ENCODE results near the gene KMT2B.

KMT2B gene

GRCh38 chr19:35708391-35708790 is 9.4 kb upstream of the KMT2B start:
- Histone ChIP-seq H3K27ac (no peak overlapping the region), H4K20me1 (peaks cover 0 to 4% (median 0%) of the 10 kb centered on the region in 11 experiments; a peak in 2 of 22 replicates), H3K4me2 (no peak overlapping the region), H3K9me3 (replicated peaks in 1 of 11) (no peaks in the 10 kb centered on the region), H3K9ac (no peak overlapping the region), H3K4me3 (no peak overlapping the region), H3K27me3 (peaks cover 0 to 1% (median 0%) of the 10 kb centered on the region in 11 experiments; a peak in 1 of 22 replicates), H3K36me3 (no peaks in the 10 kb centered on the region), H3K4me1 (peaks cover 13 to 32% (median 27%) of the 10 kb centered on the region in 10 experiments)
- TF ChIP-seq Cebpa-rat (IDR thresholded peaks at IDR 0.05): no peak

- H3K36me3 ChIP-seq: no peaks in the 10 kb centered on the region
- H3K9me3 ChIP-seq (replicated peaks in 1 of 11): no peaks in the 10 kb centered on the region
- TF ChIP-seq Cebpa-rat (IDR thresholded peaks at IDR 0.05): no peak
- H3K27me3 ChIP-seq: no peaks in the 10 kb centered on the region
- H3K4me1 ChIP-seq: peaks cover 26 to 59% (median 51%) of the 10 kb centered on the region in 10 experiments
- H3K27ac ChIP-seq: no peak overlapping the region
- H3K9ac ChIP-seq: peak overlapping the region in 1 of 11 experiments; percentile 7; a peak in 2 of 22 replicates
- peaks cover 0 to 23% (median 0%) of the 10 kb centered on the region in 11 experiments; a peak in 4 of 22 replicates for H4K20me1 ChIP-seq
- H3K4me3 ChIP-seq: no peak overlapping the region
- H3K4me2 ChIP-seq: peak overlapping the region in 7 of 11 experiments; percentile 15 to 91 (median 63); a peak in 13 of 22 replicates
Measured at GRCh38 chr19:35710784-35711723, 6.7 kb upstream of the KMT2B start.

GRCh38 chr19:35712567-35713505 is 5.0 kb upstream of the KMT2B start:
- no peaks in the 10 kb centered on the region for H3K27me3 ChIP-seq
- TF ChIP-seq Cebpa-rat (IDR thresholded peaks at IDR 0.05): no peak
- peaks cover 30 to 63% (median 55%) of the 10 kb centered on the region in 10 experiments for H3K4me1 ChIP-seq
- peak overlapping the region in 3 of 11 experiments; percentile 3 to 40 (median 21); a peak in 1 of 22 replicates for H3K27ac ChIP-seq
- no peaks in the 10 kb centered on the region for H3K9me3 ChIP-seq (replicated peaks in 1 of 11)
- H3K9ac ChIP-seq: peak overlapping the region in 6 of 11 experiments; percentile 1 to 50 (median 32); a peak in 5 of 22 replicates
- peaks cover 0 to 26% (median 0%) of the 10 kb centered on the region in 11 experiments; a peak in 4 of 22 replicates for H4K20me1 ChIP-seq
- no peak overlapping the region for H3K4me3 ChIP-seq
- H3K36me3 ChIP-seq: no peaks in the 10 kb centered on the region
- H3K4me2 ChIP-seq: peak overlapping the region; percentile 30 to 100 (median 68)

GRCh38 chr19:35713506-35713850 is 4.3 kb upstream of the KMT2B start:
- H3K36me3 ChIP-seq: no peaks in the 10 kb centered on the region
- H3K9me3 ChIP-seq (replicated peaks in 1 of 11): no peaks in the 10 kb centered on the region
- H3K4me3 ChIP-seq: no peak overlapping the region
- TF ChIP-seq Cebpa-rat (IDR thresholded peaks at IDR 0.05): no peak
- H3K9ac ChIP-seq: no peak overlapping the region
- peak overlapping the region in 9 of 11 experiments; percentile 30 to 100 (median 75); a peak in 15 of 22 replicates for H3K4me2 ChIP-seq
- peaks cover 30 to 63% (median 55%) of the 10 kb centered on the region in 10 experiments for H3K4me1 ChIP-seq
- no peak overlapping the region for H3K27ac ChIP-seq
- peaks cover under 1 to 29% (median 3%) of the 10 kb centered on the region in 11 experiments; a peak in 17 of 22 replicates for H4K20me1 ChIP-seq
- no peaks in the 10 kb centered on the region for H3K27me3 ChIP-seq

GRCh38 chr19:35713904-35714495 is 3.8 kb upstream of the KMT2B start:
- H3K4me1 ChIP-seq: peaks cover 33 to 65% (median 58%) of the 10 kb centered on the region in 10 experiments
- H3K27ac ChIP-seq: no peak overlapping the region
- no peak overlapping the region for H3K4me3 ChIP-seq
- H3K36me3 ChIP-seq: peaks cover 0 to under 1% (median 0%) of the 10 kb centered on the region in 11 experiments; a peak in 1 of 22 replicates
- H3K9me3 ChIP-seq (replicated peaks in 1 of 11): no peaks in the 10 kb centered on the region
- H3K9ac ChIP-seq: no peak overlapping the region; a peak in 1 of 22 replicates
- peaks cover 6 to 35% (median 8%) of the 10 kb centered on the region in 11 experiments; a peak in 20 of 22 replicates for H4K20me1 ChIP-seq
- peak overlapping the region in 5 of 11 experiments; percentile 75 to 100 (median 93); a peak in 7 of 22 replicates for H3K4me2 ChIP-seq
- no peak for TF ChIP-seq Cebpa-rat (IDR thresholded peaks at IDR 0.05)
- H3K27me3 ChIP-seq: no peaks in the 10 kb centered on the region

- H3K9me3 ChIP-seq (replicated peaks in 1 of 11): no peaks in the 10 kb centered on the region
- H3K36me3 ChIP-seq: peaks cover 2 to 8% (median 6%) of the 10 kb centered on the region in 11 experiments; a peak in 20 of 22 replicates
- peaks cover 41 to 73% (median 66%) of the 10 kb centered on the region in 10 experiments for H3K4me1 ChIP-seq
- peaks cover 13 to 42% (median 16%) of the 10 kb centered on the region in 11 experiments; a peak in 21 of 22 replicates for H4K20me1 ChIP-seq
- TF ChIP-seq Cebpa-rat (IDR thresholded peaks at IDR 0.05): no peak
- 0 out of 22 replicates have a peak overlapping the region, but pooled peaks of 1 of the 11 experiments have one; percentile 93 for H3K27ac ChIP-seq
- H3K9ac ChIP-seq: peak overlapping the region in 10 of 11 experiments; percentile 92 to 98 (median 95); a peak in 9 of 22 replicates
- no peaks in the 10 kb centered on the region for H3K27me3 ChIP-seq
- H3K4me3 ChIP-seq: peak overlapping the region in 2 of 10 experiments; percentile 90 to 92; a peak in 4 of 20 replicates
- H3K4me2 ChIP-seq: peak overlapping the region; percentile 91 to 100 (median 98)
Measured at GRCh38 chr19:35714601-35715354, 3.0 kb upstream of the KMT2B start.

- H3K4me2 ChIP-seq: peak overlapping the region; percentile 91 to 100 (median 98)
Measured at GRCh38 chr19:35715355-35715809, 2.4 kb upstream of the KMT2B start.

More at GRCh38 chr19:35715355-35715809, 2.4 kb upstream of the KMT2B start:
- no peaks in the 10 kb centered on the region for H3K9me3 ChIP-seq (replicated peaks in 1 of 11)
- TF ChIP-seq Cebpa-rat (IDR thresholded peaks at IDR 0.05): no peak
- peak overlapping the region; percentile 92 to 98 (median 95); a peak in 21 of 22 replicates for H3K9ac ChIP-seq
- peaks cover 19 to 49% (median 21%) of the 10 kb centered on the region in 11 experiments; a peak in 21 of 22 replicates for H4K20me1 ChIP-seq
- no peaks in the 10 kb centered on the region for H3K27me3 ChIP-seq
- H3K36me3 ChIP-seq: peaks cover 8 to 13% (median 11%) of the 10 kb centered on the region in 11 experiments
- peak overlapping the region in 7 of 11 experiments; percentile 27 to 95 (median 93); a peak in 7 of 22 replicates for H3K27ac ChIP-seq
- peaks cover 41 to 76% (median 69%) of the 10 kb centered on the region in 10 experiments for H3K4me1 ChIP-seq
- H3K4me3 ChIP-seq: peak overlapping the region; percentile 73 to 98 (median 90)
